Measurements from ENCODE around the gene COTL1. TPM values are rescaled to one million over a fixed set of nuclear protein-coding genes. Genes with fewer than 3 reads are reported as not detected.
"Not testable (repeated sequence)": the region's sequence is repeated elsewhere in the genome, so short reads cannot be mapped to it uniquely, and the experiment has no call there.

COTL1 gene
- total RNA-seq, 4 donors from 2014 or later, result 2.8 to 8.7 (median 6.2) TPM

DNA sequence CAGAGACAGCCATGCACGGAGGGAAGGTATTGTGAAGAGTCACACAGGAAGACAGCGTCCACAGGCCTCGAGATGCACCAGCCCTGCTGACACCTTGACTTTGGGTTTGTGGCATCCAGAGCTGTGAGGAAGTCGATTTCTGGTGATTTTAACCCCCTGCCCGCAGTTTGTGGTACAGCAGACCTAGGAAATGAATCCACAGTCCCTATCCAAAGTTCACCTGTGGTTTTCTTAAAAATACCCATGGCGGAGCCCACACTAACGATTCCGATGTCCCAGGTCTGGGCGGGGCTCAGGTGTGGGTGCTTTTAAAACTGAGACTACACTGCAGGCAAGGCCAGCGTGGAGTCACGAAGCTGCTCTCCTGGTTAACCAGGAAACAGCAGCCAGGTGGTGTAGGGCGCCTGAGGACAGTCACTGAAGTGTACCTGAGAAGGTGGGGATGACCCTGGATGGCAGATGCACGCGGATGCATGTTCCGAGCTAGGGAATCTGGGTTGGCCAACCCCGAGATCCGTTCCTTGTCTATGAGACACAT is 99.0 kb downstream of the COTL1 start:
- H3K27ac ChIP-seq, result no peak overlapping the region
- H3K36me3 ChIP-seq, result no peaks in the 10 kb centered on the region
- DNase-seq, result no peak
- no peak for ATAC-seq
- intact Hi-C loops (cut with DNase I; ENCODE audit: low total_unique reads) (no loop called here), in situ Hi-C loops (cut with MboI; ENCODE audit: low sequenced_read_pairs in 4 of 4) (loop anchor here in 3 of 4 donors (10.0 to 25.0 kb wide), 4 partner anchors 106 to 468 kb away; no protein-coding TSS in a partner anchor)
- TF ChIP-seq POLR2A (IDR thresholded peaks at IDR 0.05), result no peak
- TF ChIP-seq, protein P1, sequence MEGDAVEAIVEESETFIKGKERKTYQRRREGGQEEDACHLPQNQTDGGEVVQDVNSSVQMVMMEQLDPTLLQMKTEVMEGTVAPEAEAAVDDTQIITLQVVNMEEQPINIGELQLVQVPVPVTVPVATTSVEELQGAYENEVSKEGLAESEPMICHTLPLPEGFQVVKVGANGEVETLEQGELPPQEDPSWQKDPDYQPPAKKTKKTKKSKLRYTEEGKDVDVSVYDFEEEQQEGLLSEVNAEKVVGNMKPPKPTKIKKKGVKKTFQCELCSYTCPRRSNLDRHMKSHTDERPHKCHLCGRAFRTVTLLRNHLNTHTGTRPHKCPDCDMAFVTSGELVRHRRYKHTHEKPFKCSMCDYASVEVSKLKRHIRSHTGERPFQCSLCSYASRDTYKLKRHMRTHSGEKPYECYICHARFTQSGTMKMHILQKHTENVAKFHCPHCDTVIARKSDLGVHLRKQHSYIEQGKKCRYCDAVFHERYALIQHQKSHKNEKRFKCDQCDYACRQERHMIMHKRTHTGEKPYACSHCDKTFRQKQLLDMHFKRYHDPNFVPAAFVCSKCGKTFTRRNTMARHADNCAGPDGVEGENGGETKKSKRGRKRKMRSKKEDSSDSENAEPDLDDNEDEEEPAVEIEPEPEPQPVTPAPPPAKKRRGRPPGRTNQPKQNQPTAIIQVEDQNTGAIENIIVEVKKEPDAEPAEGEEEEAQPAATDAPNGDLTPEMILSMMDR (IDR thresholded peaks at IDR 0.05 in 4 of 5, conservative IDR thresholded peaks at IDR 0.05 in 1 of 5), result no peak
- no peaks in the 10 kb centered on the region for H3K4me1 ChIP-seq
- peaks cover 0 to 7% (median 0%) of the 10 kb centered on the region in 3 donors for H3K27me3 ChIP-seq
- H3K4me3 ChIP-seq, result no peak overlapping the region
- no peaks in the 10 kb centered on the region for H3K9me3 ChIP-seq

DNA sequence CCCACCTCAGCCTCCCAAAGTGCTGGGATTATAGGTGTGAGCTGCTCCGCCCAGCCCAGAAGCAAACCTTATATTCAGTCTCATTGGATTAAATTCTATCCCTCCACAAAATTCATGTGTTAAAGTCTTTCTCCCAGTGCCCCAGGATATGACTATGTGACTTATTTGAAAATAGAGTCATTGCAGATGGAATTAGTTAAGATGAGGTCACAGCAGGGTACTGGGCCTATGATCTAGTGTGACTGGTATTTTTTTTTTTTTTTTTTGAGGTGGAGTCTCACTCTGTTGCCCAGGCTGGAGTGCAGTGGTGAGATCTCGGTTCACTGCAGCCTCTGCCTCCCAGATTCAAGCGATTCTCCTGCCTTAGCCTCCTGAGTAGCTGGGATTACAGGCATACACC is 99.7 kb downstream of the COTL1 start:
- intact Hi-C loops (cut with DNase I; ENCODE audit: low total_unique reads); H3K9me3 ChIP-seq; DNase-seq; H3K36me3 ChIP-seq; ATAC-seq; H3K27ac ChIP-seq; H3K4me1 ChIP-seq; H3K27me3 ChIP-seq; H3K4me3 ChIP-seq: not testable (repeated sequence)
- in situ Hi-C loops (cut with MboI; ENCODE audit: low sequenced_read_pairs in 4 of 4), result loop anchor here in 3 of 4 donors (10.0 to 25.0 kb wide), 4 partner anchors 107 to 469 kb away; no protein-coding TSS in a partner anchor

DNA sequence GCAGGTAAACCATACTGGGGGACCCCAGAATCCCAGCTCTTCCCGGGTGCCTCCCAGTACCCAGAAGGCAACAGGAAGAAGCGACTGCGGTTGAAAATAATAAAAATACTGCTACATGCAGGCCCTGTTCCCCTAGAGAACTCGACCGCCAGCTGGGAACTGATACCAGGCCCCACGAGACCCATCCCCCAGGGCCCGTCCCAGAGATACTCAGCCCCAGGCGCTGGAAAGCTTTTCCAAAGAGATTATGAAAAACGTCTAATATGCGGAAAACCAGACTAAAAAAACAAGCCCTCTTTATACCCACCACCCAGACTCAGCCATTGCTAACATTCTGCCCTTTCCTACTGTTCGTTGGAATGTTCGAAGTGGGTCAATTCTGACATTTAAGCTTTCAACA is 100.5 kb downstream of the COTL1 start:
- ATAC-seq, result no peak
- in situ Hi-C loops (cut with MboI; ENCODE audit: low sequenced_read_pairs in 4 of 4), result loop anchor here in 3 of 4 donors (10.0 to 25.0 kb wide), 4 partner anchors 107 to 470 kb away; no protein-coding TSS in a partner anchor
- intact Hi-C loops (cut with DNase I; ENCODE audit: low total_unique reads), result no loop called here

More for the DNA sequence above, 100.5 kb downstream of the COTL1 start:
- H3K27ac ChIP-seq, result no peak overlapping the region
- DNase-seq, result no peak
- no peaks in the 10 kb centered on the region for H3K36me3 ChIP-seq
- H3K9me3 ChIP-seq, result no peaks in the 10 kb centered on the region
- H3K4me1 ChIP-seq, result no peaks in the 10 kb centered on the region
- TF ChIP-seq, protein P1 (IDR thresholded peaks at IDR 0.05 in 4 of 5, conservative IDR thresholded peaks at IDR 0.05 in 1 of 5), result no peak
- TF ChIP-seq POLR2A (IDR thresholded peaks at IDR 0.05), result no peak
- H3K27me3 ChIP-seq, result peaks cover 0 to 3% (median 0%) of the 10 kb centered on the region in 3 donors
- no peak overlapping the region for H3K4me3 ChIP-seq

Other genes starting within 250 kb of the COTL1 start
- under 1 TPM in 1 of 4 donors, not detected in 3; 0.44 TPM for gene ATP2C2, start 249.5 kb downstream of the COTL1 start, total RNA-seq
- 1 to 10 TPM; 2.6 to 7.1 (median 5.0) TPM for gene MEAK7, start 113.4 kb downstream of the COTL1 start, total RNA-seq
- gene KLHL36, start 30.4 kb upstream of the COTL1 start, total RNA-seq, result 10 to 100 TPM; 15.6 to 33.9 (median 18.2) TPM
- 100 to 1,000 TPM in 1 of 4 donors, 10 to 100 TPM in 3; 61.1 to 103 (median 74.4) TPM for gene USP10, start 81.9 kb upstream of the COTL1 start, total RNA-seq
- gene CRISPLD2, start 201.9 kb upstream of the COTL1 start, total RNA-seq, result 10 to 100 TPM; 26.1 to 50.1 (median 39.0) TPM